ENCODE measurements around the gene IQCE.

IQCE gene

GRCh38 chr7:2522780-2523433 lies 35.9 kb upstream of the IQCE start:
- Histone ChIP-seq H3K4me1 (ENCODE audit: control insufficient read depth, insufficient read depth, low read length) (peaks cover 17% of the 10 kb centered on the region), H3K27me3 (ENCODE audit: control insufficient read depth, insufficient read depth, low read length) (peaks cover 11% of the 10 kb centered on the region), H3K36me3 (ENCODE audit: control insufficient read depth, insufficient read depth, low read length) (peaks cover 26% of the 10 kb centered on the region), H3K9ac (ENCODE audit: low read depth, low read length) (no peak overlapping the region), H3K9me3 (ENCODE audit: control insufficient read depth, insufficient read depth, low read length) (no peaks in the 10 kb centered on the region), H3K4me3 (ENCODE audit: low read depth, low read length) (peak overlapping the region; percentile 28)

- H3K9me3 ChIP-seq (ENCODE audit: control insufficient read depth, insufficient read depth, low read length): no peaks in the 10 kb centered on the region
- H3K4me1 ChIP-seq (ENCODE audit: control insufficient read depth, insufficient read depth, low read length): peaks cover 14% of the 10 kb centered on the region
- H3K36me3 ChIP-seq (ENCODE audit: control insufficient read depth, insufficient read depth, low read length): peaks cover 29% of the 10 kb centered on the region
- peaks cover 7% of the 10 kb centered on the region for H3K27me3 ChIP-seq (ENCODE audit: control insufficient read depth, insufficient read depth, low read length)
- H3K4me3 ChIP-seq (ENCODE audit: low read depth, low read length): peak overlapping the region; percentile 28
- no peak overlapping the region for H3K9ac ChIP-seq (ENCODE audit: low read depth, low read length)
Observed at GRCh38 chr7:2523461-2523936, 35.3 kb upstream of the IQCE start.

- Histone ChIP-seq H3K4me3 (ENCODE audit: low read depth, low read length) (peak overlapping the region; percentile 28), H3K27me3 (ENCODE audit: control insufficient read depth, insufficient read depth, low read length) (peaks cover 5% of the 10 kb centered on the region), H3K36me3 (ENCODE audit: control insufficient read depth, insufficient read depth, low read length) (peaks cover 34% of the 10 kb centered on the region), H3K9ac (ENCODE audit: low read depth, low read length) (no peak overlapping the region), H3K4me1 (ENCODE audit: control insufficient read depth, insufficient read depth, low read length) (peaks cover 14% of the 10 kb centered on the region), H3K9me3 (ENCODE audit: control insufficient read depth, insufficient read depth, low read length) (no peaks in the 10 kb centered on the region)
Observed at GRCh38 chr7:2523941-2524807, 34.6 kb upstream of the IQCE start.

- Histone ChIP-seq H3K4me1 (ENCODE audit: control insufficient read depth, insufficient read depth, low read length) (peaks cover 14% of the 10 kb centered on the region), H3K9me3 (ENCODE audit: control insufficient read depth, insufficient read depth, low read length) (no peaks in the 10 kb centered on the region), H3K9ac (ENCODE audit: low read depth, low read length) (peak overlapping the region; percentile 24), H3K27me3 (ENCODE audit: control insufficient read depth, insufficient read depth, low read length) (peaks cover 5% of the 10 kb centered on the region), H3K4me3 (ENCODE audit: low read depth, low read length) (no peak overlapping the region), H3K36me3 (ENCODE audit: control insufficient read depth, insufficient read depth, low read length) (peaks cover 34% of the 10 kb centered on the region)
Observed at GRCh38 chr7:2524808-2525657, 33.7 kb upstream of the IQCE start.

- peaks cover 34% of the 10 kb centered on the region for H3K36me3 ChIP-seq (ENCODE audit: control insufficient read depth, insufficient read depth, low read length)
- peak overlapping the region; percentile 24 for H3K9ac ChIP-seq (ENCODE audit: low read depth, low read length)
Observed at GRCh38 chr7:2525658-2526630, 32.8 kb upstream of the IQCE start.

GRCh38 chr7:2526659-2527504 lies 31.9 kb upstream of the IQCE start:
- no peaks in the 10 kb centered on the region for H3K27me3 ChIP-seq (ENCODE audit: control insufficient read depth, insufficient read depth, low read length)
- H3K9me3 ChIP-seq (ENCODE audit: control insufficient read depth, insufficient read depth, low read length): no peaks in the 10 kb centered on the region
- H3K4me1 ChIP-seq (ENCODE audit: control insufficient read depth, insufficient read depth, low read length): peaks cover 11% of the 10 kb centered on the region
- no peak overlapping the region for H3K9ac ChIP-seq (ENCODE audit: low read depth, low read length)
- peaks cover 34% of the 10 kb centered on the region for H3K36me3 ChIP-seq (ENCODE audit: control insufficient read depth, insufficient read depth, low read length)
- no peak overlapping the region for H3K4me3 ChIP-seq (ENCODE audit: low read depth, low read length)

More at GRCh38 chr7:2525658-2526630, 32.8 kb upstream of the IQCE start:
- H3K9me3 ChIP-seq (ENCODE audit: control insufficient read depth, insufficient read depth, low read length): no peaks in the 10 kb centered on the region
- no peak overlapping the region for H3K4me3 ChIP-seq (ENCODE audit: low read depth, low read length)
- H3K27me3 ChIP-seq (ENCODE audit: control insufficient read depth, insufficient read depth, low read length): no peaks in the 10 kb centered on the region
- H3K4me1 ChIP-seq (ENCODE audit: control insufficient read depth, insufficient read depth, low read length): peaks cover 14% of the 10 kb centered on the region

GRCh38 chr7:2527505-2528467 lies 31.0 kb upstream of the IQCE start:
- peaks cover 34% of the 10 kb centered on the region for H3K36me3 ChIP-seq (ENCODE audit: control insufficient read depth, insufficient read depth, low read length)
- H3K27me3 ChIP-seq (ENCODE audit: control insufficient read depth, insufficient read depth, low read length): no peaks in the 10 kb centered on the region
- peaks cover 5% of the 10 kb centered on the region for H3K4me1 ChIP-seq (ENCODE audit: control insufficient read depth, insufficient read depth, low read length)

GRCh38 chr7:2528481-2529095 lies 30.2 kb upstream of the IQCE start:
- Histone ChIP-seq H3K27me3 (ENCODE audit: control insufficient read depth, insufficient read depth, low read length) (no peaks in the 10 kb centered on the region), H3K9ac (ENCODE audit: low read depth, low read length) (no peak overlapping the region), H3K4me3 (ENCODE audit: low read depth, low read length) (no peak overlapping the region), H3K9me3 (ENCODE audit: control insufficient read depth, insufficient read depth, low read length) (no peaks in the 10 kb centered on the region), H3K36me3 (ENCODE audit: control insufficient read depth, insufficient read depth, low read length) (peaks cover 34% of the 10 kb centered on the region), H3K4me1 (ENCODE audit: control insufficient read depth, insufficient read depth, low read length) (peaks cover 2% of the 10 kb centered on the region)

More at GRCh38 chr7:2527505-2528467, 31.0 kb upstream of the IQCE start:
- Histone ChIP-seq H3K9me3 (ENCODE audit: control insufficient read depth, insufficient read depth, low read length) (no peaks in the 10 kb centered on the region), H3K4me3 (ENCODE audit: low read depth, low read length) (no peak overlapping the region), H3K9ac (ENCODE audit: low read depth, low read length) (no peak overlapping the region)

Data from iPS-15b (cell line).